GM18502 (cell line): ENCODE measurements around the gene LRRC10B.
"Not testable (repeated sequence)": the region's sequence is repeated elsewhere in the genome, so short reads cannot be mapped to it uniquely, and the experiment has no call there.

Source experiments
- ATAC-seq: cut with Tn5 transposase; IDR thresholded peaks from one replicate; pipeline ENCODE4 v1.9.1; 2021; ENCODE audit warnings: mild to moderate bottlenecking; ENCODE audit not compliant: unreplicated experiment, poor library complexity

Gene LRRC10B

DNA sequence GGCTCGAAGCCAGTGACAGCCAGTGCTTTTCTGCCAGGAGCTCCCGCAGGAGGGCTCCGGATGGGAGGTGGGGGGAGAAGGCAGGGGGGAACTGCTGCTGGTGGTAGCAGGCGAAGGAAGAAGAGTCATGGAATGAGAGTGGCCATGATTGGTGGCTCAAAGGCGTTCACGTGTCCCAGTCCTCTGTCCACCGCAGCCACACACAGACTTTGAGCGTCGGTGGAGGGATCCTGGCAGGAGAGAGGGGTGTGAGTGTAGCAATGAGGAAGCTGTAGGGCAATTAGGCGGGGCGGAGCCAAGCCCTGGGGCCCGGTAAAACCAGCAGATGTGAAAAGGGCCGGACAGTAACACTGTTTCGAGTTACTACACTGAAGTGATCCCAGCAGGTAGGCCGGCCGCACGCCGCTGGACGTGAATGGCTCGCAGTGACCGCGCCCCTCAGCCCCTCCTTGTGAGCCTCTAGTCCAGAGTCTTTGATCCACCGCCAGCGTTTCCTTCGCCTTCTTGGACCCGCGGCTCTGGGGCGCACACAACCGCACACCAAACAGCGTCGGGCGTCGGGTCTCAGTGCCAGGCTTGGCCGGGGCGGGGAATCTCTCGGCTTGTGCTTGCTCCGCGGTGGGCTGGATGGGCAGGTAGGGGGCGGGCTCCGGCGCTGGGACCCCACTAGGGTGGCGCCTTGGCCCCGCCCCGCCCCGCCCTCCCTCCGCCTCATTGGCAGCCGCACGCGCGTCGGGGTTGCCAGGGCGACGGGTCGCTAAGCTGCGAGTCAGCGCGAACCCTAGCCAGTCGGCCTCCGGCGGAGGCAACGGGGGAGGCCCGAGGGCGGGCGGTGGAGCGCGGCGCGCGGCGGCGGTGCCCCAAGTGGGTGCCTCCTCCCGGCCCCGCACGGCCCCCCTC lies at the start of gene LRRC10B:
TSS of gene LRRC10B (plus strand) at position 788 of the 900 bp plus-strand sequence. CDS start 250 bp downstream, outside the sequence.
- ATAC-seq, result no peak

DNA sequence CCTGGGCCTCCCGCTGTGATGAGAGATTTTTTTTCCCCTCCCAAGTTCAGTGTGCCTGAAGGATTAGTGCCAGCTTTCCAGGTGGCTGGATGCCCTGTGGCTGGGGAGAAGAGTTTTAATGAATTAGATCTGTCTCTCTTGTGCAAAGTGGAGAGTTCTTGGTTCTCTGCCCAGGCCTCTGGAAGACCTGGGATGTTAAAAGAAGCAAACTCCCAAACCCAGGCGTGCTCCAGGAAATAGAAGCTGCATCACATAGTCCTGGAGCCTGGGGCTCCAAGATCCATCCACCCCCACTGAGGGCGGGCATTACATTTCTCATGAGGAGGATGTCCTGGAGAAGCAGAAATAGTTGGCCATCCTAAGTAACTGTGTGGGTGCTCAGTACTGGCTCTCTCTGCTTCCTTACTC lies 48.1 kb upstream of the LRRC10B start:
- ATAC-seq, result no peak

DNA sequence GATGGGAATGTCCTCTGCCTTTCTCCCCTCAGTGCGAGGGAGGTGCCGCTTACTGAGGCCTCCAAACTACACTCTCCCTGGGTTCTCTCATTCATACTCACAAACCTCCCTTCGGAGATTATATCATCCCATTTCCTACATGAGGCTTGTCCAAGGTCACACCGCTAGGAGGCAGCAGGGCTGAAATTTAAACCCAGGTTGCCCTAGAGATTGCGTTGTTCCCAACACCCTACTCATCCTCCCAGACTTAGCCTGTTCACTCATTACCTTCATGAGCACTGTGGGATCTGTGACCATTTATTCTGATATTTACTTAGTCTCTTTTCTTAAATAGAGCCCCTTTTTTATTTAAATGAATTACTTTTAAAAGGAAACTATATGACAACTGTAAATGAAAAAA lies 47.6 kb upstream of the LRRC10B start:
- ATAC-seq, result no peak

DNA sequence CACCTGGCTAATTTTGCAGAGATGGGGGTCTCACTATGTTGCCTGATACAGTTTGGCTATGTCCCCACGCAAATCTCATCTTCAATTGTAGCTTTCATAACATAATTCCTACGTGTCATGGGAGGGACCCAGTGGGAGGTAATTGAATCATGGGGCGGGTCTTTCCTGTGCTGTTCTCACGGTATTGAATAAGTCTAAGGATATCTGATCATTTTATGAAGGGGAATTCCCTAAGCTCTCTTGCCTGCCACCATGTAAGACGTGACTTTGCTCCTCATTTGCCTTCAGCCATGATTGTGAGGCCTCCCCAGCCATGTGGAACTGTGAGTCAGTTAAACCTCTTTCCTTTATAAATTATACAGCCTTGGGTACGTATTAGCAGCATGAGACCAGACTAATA lies 40.9 kb upstream of the LRRC10B start:
- ATAC-seq, result not testable (repeated sequence)

DNA sequence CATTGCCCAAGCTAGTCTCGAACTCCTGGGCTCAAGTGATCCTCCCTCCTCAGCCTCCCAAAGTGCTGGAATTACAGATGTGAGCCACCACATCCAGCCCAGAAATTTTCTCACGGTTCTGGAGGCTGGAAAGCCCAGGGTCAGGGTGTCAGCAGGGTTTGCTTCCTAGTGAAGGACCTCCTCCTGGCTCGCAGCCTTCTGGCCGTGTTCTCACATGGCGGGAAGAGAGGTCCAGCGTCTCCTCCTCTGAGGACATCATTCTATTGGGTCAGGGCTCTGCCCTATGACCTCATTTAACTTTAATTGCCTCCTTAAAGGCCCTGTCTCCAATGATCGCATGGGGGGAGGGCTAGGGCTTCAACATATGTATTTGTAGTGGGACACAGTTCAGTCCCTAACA lies 40.5 kb upstream of the LRRC10B start:
- no peak for ATAC-seq

DNA sequence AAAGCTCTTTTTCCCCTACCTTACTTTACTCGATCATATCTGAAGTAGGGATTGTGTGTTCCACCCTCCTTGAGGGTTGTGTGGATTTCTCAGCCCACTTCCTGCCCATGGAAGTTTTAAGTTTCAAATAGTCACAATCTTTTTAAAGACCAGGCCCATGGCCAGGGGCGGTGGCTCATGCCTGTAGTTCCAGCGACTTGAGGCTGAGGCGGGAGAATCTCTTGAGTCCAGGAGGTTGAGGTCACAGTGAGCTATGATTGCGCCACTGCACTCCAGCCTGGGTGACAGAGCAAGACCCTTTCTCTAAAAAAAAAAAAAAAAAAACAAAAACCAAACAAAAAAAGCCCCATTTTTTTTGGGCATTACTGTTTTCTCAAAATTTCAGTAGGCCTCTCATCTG lies 36.3 kb upstream of the LRRC10B start:
- no peak for ATAC-seq

DNA sequence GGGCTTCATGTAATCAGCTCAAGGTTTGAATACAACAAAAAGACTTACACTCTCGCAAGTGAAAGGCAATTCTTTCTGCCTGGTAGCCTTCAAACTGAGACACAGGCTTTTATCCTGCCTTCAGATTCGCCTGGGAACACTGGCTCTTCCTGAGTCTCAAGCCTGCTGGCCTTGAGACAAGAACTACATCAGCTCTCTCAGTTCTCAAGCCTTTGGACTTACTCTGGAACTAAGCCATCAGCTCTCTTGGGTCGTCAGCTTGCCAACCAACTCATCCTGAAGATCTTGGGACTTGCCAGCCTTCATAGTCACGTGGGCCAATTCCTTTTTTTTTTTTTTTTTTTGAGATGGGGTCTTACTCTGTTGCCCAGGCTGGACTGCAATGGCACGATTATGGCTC lies 35.7 kb upstream of the LRRC10B start:
- ATAC-seq, result no peak

DNA sequence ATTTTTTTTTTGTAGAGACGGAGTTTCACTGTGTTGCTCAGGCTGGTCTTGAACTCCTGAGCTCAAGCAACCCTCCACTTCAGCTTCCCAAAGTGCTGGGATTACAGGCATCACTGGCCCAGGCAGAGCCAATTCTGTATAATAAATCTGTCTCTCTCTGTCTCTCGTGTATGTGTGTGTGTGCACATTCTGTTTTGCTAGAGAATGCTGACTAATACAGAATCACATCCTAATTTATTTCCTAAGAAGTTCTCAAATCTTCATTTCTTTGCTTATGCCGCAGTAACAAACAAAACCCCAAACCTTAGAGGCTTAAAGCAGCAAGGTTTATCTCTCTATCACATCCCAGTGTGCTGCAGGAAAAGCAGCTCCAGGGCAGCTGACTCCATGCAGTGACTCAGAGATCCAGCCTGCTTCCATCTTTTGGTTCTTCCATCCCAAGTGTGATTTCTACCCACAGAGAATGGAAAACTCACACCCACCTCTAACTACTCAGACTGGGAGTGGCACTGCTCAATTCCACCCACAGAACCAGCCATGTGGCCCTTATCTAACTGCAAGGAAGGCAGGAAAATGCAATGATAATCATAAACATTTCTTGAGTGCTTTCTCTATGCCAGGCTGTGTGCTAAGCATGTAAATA lies 35.1 kb upstream of the LRRC10B start:
- ATAC-seq, result no peak

DNA sequence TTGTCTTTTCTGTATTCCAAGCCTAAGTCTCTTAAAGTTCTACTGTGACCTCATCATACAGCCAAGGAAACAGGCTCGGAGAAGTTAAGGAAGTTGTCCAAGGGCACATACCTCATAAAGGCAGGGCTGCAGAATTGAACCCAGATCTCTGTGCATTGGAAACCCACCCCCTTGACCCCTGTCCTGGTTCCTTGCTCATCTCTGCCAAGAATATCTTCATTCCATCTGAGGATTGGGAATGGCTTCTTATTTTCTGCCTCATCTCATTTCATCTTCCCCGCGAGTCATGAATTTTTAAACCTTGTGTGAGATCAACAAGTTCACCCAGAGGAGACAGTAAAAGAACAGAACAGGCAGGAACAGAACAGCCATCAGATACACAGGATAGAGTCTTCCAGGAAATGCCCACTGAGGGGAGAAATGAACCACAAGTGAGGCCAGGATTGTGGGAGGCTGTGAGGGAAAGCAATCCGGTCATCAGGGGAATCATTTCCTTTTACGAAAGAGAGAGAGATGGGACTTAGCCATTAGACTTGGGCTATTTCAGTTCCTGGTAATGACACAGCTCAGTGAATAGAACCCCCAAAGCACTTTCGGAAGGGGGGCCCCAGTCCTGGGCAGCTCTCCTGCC lies 34.4 kb upstream of the LRRC10B start:
- ATAC-seq, result no peak

DNA sequence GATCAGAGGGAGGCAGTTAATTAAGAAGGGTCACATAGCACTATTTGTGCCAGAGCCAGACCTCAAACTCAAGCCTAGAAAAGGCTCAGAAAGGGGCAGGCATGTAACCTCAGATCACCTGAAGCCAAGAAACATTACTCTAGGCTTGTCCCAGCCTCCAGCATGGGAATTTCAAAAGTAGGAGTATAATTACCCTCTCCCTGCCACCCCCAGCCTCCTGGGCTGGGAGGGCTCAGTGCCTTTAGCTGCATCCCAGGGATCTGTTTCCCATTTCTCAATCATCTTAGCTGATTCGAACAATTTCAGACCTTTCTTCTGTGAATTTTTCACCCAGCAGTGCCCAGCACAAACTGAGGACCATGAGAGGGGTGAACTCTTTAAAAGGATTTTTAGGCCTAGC lies 33.1 kb upstream of the LRRC10B start:
- ATAC-seq, result no peak

DNA sequence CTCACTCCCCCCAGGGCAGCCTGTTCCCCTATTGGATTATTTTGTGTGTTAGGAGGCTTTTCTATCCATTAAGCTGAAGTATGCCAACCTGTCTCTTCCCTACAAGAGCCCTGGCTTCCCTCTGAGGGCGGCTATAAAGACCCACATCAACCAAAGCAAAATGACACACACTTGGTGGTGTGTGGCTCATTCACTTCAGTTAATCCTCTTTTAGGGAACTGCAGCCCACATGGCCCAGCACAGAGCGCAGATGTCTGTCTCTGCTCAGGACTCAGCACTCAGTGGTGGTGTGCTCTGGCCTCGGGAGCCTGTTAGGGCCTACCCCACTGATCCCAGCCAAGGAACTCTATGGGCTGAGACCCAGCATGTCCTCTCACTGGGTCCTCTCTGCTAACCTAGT lies 32.2 kb upstream of the LRRC10B start:
- ATAC-seq, result no peak

DNA sequence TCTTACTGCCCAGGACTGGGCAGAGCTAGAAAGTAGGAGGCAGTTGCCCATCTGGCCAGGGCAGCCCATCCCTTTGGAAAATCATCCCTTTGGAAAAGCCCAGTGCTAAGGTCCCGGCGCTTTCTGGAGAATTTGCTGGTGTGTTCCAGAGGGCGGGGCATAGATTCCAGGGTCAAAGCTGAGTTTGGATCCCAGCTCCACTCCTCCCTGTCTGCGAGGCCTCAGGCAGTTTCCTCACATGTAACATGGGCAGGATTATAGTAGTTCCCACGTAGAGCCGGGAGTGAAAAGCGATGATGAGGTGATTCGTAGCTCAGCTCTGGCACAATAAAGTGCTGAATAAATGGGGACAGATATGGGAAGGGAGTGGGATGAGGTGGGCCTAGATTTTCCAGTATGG lies 31.4 kb upstream of the LRRC10B start:
- ATAC-seq, result no peak

DNA sequence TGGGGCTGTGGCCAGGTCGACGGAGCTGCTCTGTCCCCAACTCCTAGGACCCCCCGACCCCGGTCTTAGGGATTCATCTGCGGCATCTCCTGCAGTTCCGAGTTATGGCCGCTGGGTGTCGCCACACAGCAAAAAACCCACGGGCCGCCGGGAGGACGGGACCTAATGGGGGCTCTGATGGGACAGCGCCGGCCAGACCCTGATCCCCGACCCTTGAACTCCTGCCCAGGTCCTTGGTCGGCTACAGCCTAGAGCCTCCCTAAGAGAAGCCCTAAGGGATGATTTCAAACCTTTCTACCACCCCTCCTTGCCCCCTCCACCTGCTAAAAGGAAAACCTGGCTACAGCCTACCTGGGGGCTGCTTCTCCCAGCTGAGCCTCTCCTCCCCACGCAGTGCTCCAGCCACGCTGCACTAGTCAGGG lies 30.8 kb upstream of the LRRC10B start:
- ATAC-seq, result no peak

DNA sequence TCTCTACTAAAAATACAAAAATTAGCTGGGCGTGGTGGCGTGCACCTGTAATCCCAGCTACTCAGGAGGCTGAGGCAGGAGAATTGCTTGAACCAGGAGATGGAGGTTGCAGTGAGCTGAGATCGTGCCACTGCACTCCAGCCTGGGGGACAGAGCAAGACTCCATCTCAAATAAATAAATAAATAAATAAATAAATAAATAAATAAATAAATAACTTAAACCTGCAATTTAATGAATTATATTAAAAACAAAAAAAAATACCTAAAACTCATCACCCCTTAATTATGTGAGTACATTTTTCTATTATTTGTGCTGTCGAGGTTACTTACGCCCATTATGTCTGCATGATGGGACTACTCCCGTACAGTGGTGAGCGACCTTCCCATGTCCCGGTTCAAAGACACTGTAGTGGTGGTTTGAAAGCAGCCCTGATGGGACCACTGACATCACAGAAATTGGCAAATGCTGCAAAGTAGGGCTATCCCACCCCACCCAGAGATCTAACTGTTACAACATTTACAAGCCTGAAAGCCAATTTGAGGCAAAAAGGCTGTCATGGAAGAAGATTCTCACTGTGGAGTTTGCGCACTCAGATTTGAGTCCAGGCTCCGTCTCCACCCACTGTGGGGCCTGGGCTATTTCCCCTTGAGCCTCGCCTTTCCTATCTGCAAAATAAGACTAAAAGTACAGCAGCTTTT lies 29.0 kb upstream of the LRRC10B start:
- not testable (repeated sequence) for ATAC-seq

DNA sequence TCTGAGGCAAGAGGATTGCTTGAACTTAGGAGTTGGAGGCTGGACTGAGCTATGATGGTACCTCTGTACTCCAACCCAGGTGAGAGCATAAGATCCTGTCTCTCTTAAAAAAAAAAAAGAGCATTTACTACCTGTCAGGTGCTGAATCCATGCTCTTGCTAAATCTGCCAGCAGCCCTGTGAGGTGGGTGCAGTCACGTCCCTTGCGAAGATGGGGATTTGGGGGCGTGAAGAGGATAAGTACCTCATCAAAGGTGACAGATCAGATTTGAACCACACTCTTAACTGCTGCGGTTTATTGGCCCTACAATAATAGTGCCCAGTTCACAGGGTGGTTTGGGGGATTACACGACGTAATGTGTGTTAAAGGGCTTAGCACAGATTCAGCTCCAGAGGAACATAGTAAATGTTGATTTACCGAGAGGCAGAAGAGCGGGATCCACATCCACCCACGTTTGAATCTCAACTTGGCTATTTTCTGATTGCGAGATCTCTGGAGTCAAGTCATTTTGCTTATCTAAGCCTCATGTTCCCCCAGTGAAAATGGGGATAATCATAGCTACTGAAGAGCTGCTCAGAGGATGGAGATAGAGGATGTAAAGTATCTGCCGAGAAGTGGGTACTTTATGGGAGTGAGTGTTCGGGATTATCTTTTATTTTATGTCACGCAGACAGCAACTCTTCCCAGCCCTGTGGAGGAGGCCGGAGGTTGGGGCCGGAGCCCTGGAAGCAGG lies 28.1 kb upstream of the LRRC10B start:
- no peak for ATAC-seq

DNA sequence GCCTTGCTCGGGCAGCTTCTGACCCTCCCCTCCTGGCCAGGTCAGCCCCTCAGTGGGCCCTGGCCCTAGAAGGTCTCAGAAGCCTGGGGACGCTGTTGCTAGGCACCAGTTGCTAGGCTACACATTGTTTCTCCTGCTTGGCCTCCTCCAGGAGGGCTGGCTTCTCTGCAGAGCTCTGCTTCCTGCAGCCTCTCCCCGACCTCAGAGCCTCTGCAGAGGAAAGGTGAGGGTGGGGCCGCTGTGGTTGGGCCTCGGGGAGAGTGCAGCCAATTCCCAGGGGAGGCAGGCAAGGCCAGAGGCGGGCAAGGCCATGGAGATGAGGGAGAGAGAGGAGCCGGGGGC lies 27.6 kb upstream of the LRRC10B start:
- no peak for ATAC-seq

DNA sequence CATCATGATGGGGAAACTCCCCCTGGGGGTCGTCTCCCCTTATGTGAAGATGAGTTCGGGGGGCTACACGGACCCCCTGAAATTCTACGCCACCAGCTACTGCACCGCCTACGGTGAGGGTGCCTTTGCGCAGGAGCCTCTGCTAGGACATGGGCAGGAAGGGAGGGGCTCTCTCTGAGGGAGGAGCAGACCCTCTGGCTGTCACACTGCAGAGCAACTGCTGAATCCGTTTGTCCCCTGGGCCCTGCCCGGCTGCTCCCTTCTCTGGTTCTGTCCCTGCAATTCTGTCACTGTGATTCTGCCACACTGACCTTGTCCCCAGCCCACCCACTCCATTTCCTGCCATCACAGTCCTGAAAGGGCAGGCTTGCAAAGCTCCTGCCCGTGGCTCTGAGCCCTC lies 26.7 kb upstream of the LRRC10B start:
- no peak for ATAC-seq

DNA sequence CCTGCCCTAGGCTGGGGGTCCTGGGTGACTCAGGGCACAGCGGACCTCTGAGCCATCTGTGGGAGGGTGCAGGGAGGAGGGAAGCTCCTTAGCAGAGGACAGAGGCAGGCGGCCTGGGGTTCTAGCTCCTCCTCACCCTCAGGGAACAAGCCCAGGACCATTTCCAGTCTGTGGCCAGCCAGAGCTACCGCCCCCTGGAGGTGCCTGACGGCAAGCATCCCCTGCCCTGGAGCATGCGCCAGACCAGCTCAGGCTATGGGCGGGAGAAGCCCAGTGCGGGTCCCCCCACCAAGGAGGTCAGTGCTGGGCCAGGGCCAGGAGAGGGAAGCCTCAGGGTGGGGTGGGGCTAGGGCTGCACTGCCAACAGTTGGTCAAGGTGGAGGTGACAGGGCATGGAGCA lies 26.0 kb upstream of the LRRC10B start:
- no peak for ATAC-seq

DNA sequence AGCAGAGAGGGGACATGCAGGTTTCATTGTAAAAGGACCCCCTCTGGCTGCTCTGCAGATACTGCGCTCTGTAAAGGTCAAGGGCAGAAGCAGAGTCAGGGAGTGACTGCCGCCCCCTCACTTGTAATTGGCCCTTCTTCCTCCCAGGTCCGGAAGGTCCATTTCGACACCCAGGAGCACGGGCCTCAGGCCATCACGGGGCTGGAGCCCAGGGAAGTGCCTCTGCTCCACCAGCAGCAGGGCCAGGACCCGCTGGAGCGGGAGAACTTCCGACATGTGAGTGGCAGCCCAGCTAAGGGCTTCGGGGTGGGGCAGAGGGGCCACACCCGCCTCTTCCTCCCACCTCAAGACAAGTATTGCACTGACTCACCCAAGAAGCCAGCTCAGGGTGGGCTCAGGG lies 24.0 kb upstream of the LRRC10B start:
- no peak for ATAC-seq

DNA sequence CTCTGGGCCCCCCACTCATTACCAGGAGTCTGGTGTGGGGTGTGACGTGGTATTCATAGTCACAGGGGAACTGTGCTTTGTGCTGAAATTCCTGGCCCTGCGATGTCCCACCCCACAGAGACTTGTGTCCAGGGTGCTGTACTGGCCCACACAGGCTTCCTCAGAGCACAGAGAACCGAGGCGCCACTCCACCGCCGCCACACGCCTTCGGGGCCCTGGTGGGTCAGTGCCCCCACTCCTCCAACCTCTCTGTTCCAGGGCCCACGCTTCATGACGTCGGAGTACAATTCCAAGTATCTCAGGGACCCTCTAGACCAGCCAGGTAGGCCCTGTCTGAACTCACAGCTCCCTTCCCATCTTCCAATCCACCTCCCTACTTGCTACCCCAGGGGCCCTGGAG lies 23.5 kb upstream of the LRRC10B start:
- ATAC-seq, result no peak
